PC-9 (cell line): Measurements from ENCODE around the gene CNKSR3. TPM values are rescaled to one million over a fixed set of nuclear protein-coding genes. Genes with fewer than 3 reads are reported as not detected.

Source experiments
- BruUV-seq: library from RNA; stranded (reverse); fragments of 400-500 nt; replicated peaks from 2 replicates; lab custom pipeline; 2021; lab: Mats Ljungman, UMichigan
- CTCF ChIA-PET: fragments of 300-600 bp; sonication (Branson Sonifier 250); formaldehyde crosslinking; loops from one replicate; lab custom pipeline; 2022; ENCODE audit warnings: antibody characterized with exemption; lab: Charles Lee
- POLR2A ChIA-PET: fragments of 300-600 bp; sonication (Branson Sonifier 250); formaldehyde crosslinking; loops from one replicate; lab custom pipeline; 2022; ENCODE audit warnings: antibody characterized with exemption; ENCODE audit not compliant: unreplicated experiment; lab: Charles Lee
- DNase-seq, 2 experiments: peaks; one replicate each; pipeline versions ENCODE4 v3.0.0 to v3.0.0-alpha.2; 2015 to 2022; ENCODE audit warnings: mixed read lengths in 1 of 2
- H2AFZ ChIP-seq: fragments of 200-600 bp; sonication (generic); 2 replicates; pipeline ENCODE4 v1.8.1; 2017; ENCODE audit warnings: antibody characterized with exemption
- H3F3A ChIP-seq: fragments of 200-600 bp; sonication (generic); 2 replicates; pipeline ENCODE4 v1.8.1; 2017; ENCODE audit warnings: antibody characterized with exemption, mild to moderate bottlenecking, low read depth; ENCODE audit not compliant: insufficient read depth
- H3K27ac ChIP-seq: fragments of 200-600 bp; sonication (generic); 2 replicates; pipeline ENCODE4 v1.6.1; 2016; ENCODE audit warnings: mixed run types
- H3K27me3 ChIP-seq: fragments of 200-600 bp; sonication (generic); 2 replicates; pipeline ENCODE4 v1.6.1; 2016; ENCODE audit warnings: low read depth, mixed run types; ENCODE audit not compliant: insufficient read depth
- H3K36me3 ChIP-seq: fragments of 200-600 bp; sonication (generic); 2 replicates; pipeline ENCODE4 v1.6.1; 2016; ENCODE audit warnings: low read depth, mixed run types
- H3K4me1 ChIP-seq: fragments of 200-600 bp; sonication (generic); replicated peaks from 2 replicates; pipeline ENCODE4 v1.6.1; 2016; ENCODE audit warnings: mixed run types; ENCODE audit not compliant: insufficient read depth
- H3K4me2 ChIP-seq: fragments of 200-600 bp; sonication (generic); 2 replicates; pipeline ENCODE4 v1.6.1; 2017; ENCODE audit warnings: mixed run types
- H3K4me3 ChIP-seq: fragments of 200-600 bp; sonication (generic); 2 replicates; pipeline ENCODE4 v1.6.1; 2016; ENCODE audit warnings: mixed run types
- H3K79me2 ChIP-seq: fragments of 200-600 bp; sonication (generic); 2 replicates; pipeline ENCODE4 v1.6.1; 2017; ENCODE audit warnings: low read depth, mixed run types
- H3K9me2 ChIP-seq: fragments of 200-600 bp; sonication (generic); 2 replicates; pipeline ENCODE4 v1.8.1; 2017; ENCODE audit warnings: mild to moderate bottlenecking; ENCODE audit not compliant: insufficient read depth
- H3K9me3 ChIP-seq: fragments of 200-600 bp; sonication (generic); 2 replicates; pipeline ENCODE4 v1.8.1; 2016; ENCODE audit warnings: low read depth; ENCODE audit not compliant: insufficient read depth
- H4K20me1 ChIP-seq: fragments of 200-600 bp; sonication (generic); 2 replicates; pipeline ENCODE4 v1.8.1; 2017; ENCODE audit not compliant: insufficient read depth
- CTCF ChIP-seq: fragments of 200-600 bp; sonication (generic); conservative IDR thresholded peaks from 2 replicates; pipeline ENCODE4 v1.6.1; 2017; ENCODE audit warnings: mixed run types, antibody characterized with exemption, mild to moderate bottlenecking, moderate library complexity
- EZH2 ChIP-seq: fragments of 200-600 bp; sonication (generic); IDR thresholded peaks from 2 replicates; pipeline ENCODE4 v1.8.0; 2017; ENCODE audit warnings: antibody characterized with exemption, low read depth
- intact Hi-C: fragments of 100-400 bp; cut with micrococcal nuclease; formaldehyde crosslinking; loops from one replicate; pipeline ENCODE4 v1.10.0; 2022; ENCODE audit not compliant: unreplicated experiment
- total RNA-seq: library from RNA; stranded (reverse); gene quantifications from 2 replicates; pipeline ENCODE4 v1.2.3, GENCODE V29; 2021

CNKSR3 gene
- total RNA-seq, 1 experiment from 2014 or later, result 4.7 TPM

- TF ChIP-seq EZH2, result no peak
- Histone ChIP-seq H3F3A (no peaks in the 10 kb centered on the region), H3K27ac (no peak overlapping the region), H3K9me3 (no peaks in the 10 kb centered on the region), H3K79me2 (no peaks in the 10 kb centered on the region), H3K27me3 (no peaks in the 10 kb centered on the region), H3K4me1 (0 out of 2 replicates have a peak, but pooled peaks cover 6% of the 10 kb centered on the region), H3K4me3 (no peak overlapping the region), H3K9me2 (no peaks in the 10 kb centered on the region), H2AFZ (no peak overlapping the region), H4K20me1 (no peaks in the 10 kb centered on the region), H3K4me2 (no peak overlapping the region), H3K36me3 (no peaks in the 10 kb centered on the region)
- DNase-seq, result no peak
- POLR2A ChIA-PET, result no interaction called here
- CTCF ChIA-PET, result no interaction called here
- no TSS peak for BruUV-seq
- intact Hi-C loops, result no loop called here
Observed at GRCh38 chr6:154395316-154395715, 115.2 kb downstream of the CNKSR3 start.

- no peaks in the 10 kb centered on the region for H3F3A ChIP-seq
- no peak overlapping the region for H3K4me3 ChIP-seq
- no peaks in the 10 kb centered on the region for H3K36me3 ChIP-seq
- DNase-seq, result no peak
- 0 out of 2 replicates have a peak, but pooled peaks cover 6% of the 10 kb centered on the region for H3K4me1 ChIP-seq
- POLR2A ChIA-PET, result no interaction called here
- no peak for TF ChIP-seq EZH2
- TF ChIP-seq CTCF, result no peak
- H4K20me1 ChIP-seq, result no peaks in the 10 kb centered on the region
- H3K9me3 ChIP-seq, result peaks cover under 1% of the 10 kb centered on the region; the same call in 1 of the 2 replicates
- H3K27ac ChIP-seq, result no peak overlapping the region
- no TSS peak for BruUV-seq
- no peak overlapping the region for H3K4me2 ChIP-seq
- H2AFZ ChIP-seq, result no peak overlapping the region
- H3K27me3 ChIP-seq, result no peaks in the 10 kb centered on the region
- no peaks in the 10 kb centered on the region for H3K79me2 ChIP-seq
- CTCF ChIA-PET, result no interaction called here
- H3K9me2 ChIP-seq, result no peaks in the 10 kb centered on the region
- intact Hi-C loops, result no loop called here
Observed at GRCh38 chr6:154394571-154394970, 115.9 kb downstream of the CNKSR3 start.

- intact Hi-C loops, result no loop called here
- no peaks in the 10 kb centered on the region for H3K9me2 ChIP-seq
- POLR2A ChIA-PET, result no interaction called here
- TF ChIP-seq EZH2 (no peak), CTCF (no peak)
- H3K9me3 ChIP-seq, result peaks cover 8% of the 10 kb centered on the region; the same call in 1 of the 2 replicates
- no peak overlapping the region for H3K4me3 ChIP-seq
- CTCF ChIA-PET, result no interaction called here
- BruUV-seq, result no TSS peak
- H3K27ac ChIP-seq, result no peak overlapping the region
- H4K20me1 ChIP-seq, result no peaks in the 10 kb centered on the region
- no peak for DNase-seq
- H2AFZ ChIP-seq, result no peak overlapping the region
- no peak overlapping the region for H3K4me2 ChIP-seq
- no peaks in the 10 kb centered on the region for H3K79me2 ChIP-seq
- H3K27me3 ChIP-seq, result no peaks in the 10 kb centered on the region
- no peaks in the 10 kb centered on the region for H3K36me3 ChIP-seq
- peaks cover 10% of the 10 kb centered on the region; the same call in 1 of the 2 replicates for H3F3A ChIP-seq
- peaks cover 25% of the 10 kb centered on the region for H3K4me1 ChIP-seq
Observed at GRCh38 chr6:154390034-154390433, 120.5 kb downstream of the CNKSR3 start.

DNA sequence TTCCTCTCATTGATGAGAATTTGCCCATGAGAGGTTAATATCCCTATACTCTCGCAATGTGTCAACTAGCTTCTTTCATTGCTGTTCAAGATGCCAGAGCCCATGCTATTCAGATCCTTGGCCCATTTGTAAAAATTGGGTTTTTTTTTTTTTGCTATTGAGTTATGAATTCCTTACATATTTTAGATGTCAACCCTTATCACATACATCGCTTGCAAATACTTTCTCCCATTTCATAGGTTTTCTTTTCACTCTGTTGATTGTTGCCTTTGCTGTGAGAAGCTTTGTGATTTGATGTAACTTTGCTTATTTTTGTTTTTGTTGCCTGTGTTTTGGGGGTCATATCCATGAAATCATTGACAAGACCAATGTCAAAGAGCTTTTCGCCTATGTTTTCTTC, 121.7 kb downstream of the CNKSR3 start:
- no peak overlapping the region for H2AFZ ChIP-seq
- peaks cover 8% of the 10 kb centered on the region; the same call in 1 of the 2 replicates for H3K9me3 ChIP-seq
- H3K27ac ChIP-seq, result no peak overlapping the region
- no peak for TF ChIP-seq CTCF
- no peak for TF ChIP-seq EZH2
- peaks cover 25% of the 10 kb centered on the region for H3K4me1 ChIP-seq
- CTCF ChIA-PET, result interaction anchor here (0.7 kb wide), 1 partner anchor 368 kb away, joined by 8 read pairs; no protein-coding TSS in a partner anchor
- no peak overlapping the region for H3K4me2 ChIP-seq
- H3K36me3 ChIP-seq, result no peaks in the 10 kb centered on the region
- H3K9me2 ChIP-seq, result no peaks in the 10 kb centered on the region
- H4K20me1 ChIP-seq, result no peaks in the 10 kb centered on the region
- DNase-seq, result peak in 1 of 2 experiments; percentile 40
- H3K79me2 ChIP-seq, result no peaks in the 10 kb centered on the region
- peaks cover 10% of the 10 kb centered on the region; the same call in 1 of the 2 replicates for H3F3A ChIP-seq
- no peak overlapping the region for H3K4me3 ChIP-seq
- BruUV-seq, result no TSS peak
- POLR2A ChIA-PET, result interaction anchor here (0.6 kb wide), 1 partner anchor 22 kb away, joined by 4 read pairs; no protein-coding TSS in a partner anchor
- intact Hi-C loops, result loop anchor here (10.0 kb wide), 2 partner anchors 86 to 126 kb away; partner anchors contain the start of gene CNKSR3
- H3K27me3 ChIP-seq, result no peaks in the 10 kb centered on the region
